H4 (cell line): ENCODE measurements around the gene GOLGA7B. TPM values are rescaled to one million over a fixed set of nuclear protein-coding genes. Genes with fewer than 3 reads are reported as not detected.

Source experiments
- DNase-seq: peaks from one replicate; pipeline ENCODE4 v3.0.0-alpha.2; 2015; ENCODE audit warnings: low spot score
- total RNA-seq: library from RNA; depleted of rRNA; stranded (reverse); fragments of >200 nt; shearing (Covaris generic); gene quantifications from 2 replicates; pipeline ENCODE4 v1.2.3, GENCODE V29; 2014

GOLGA7B gene
- total RNA-seq, 1 experiment from 2014 or later, result 0.08 TPM

DNA sequence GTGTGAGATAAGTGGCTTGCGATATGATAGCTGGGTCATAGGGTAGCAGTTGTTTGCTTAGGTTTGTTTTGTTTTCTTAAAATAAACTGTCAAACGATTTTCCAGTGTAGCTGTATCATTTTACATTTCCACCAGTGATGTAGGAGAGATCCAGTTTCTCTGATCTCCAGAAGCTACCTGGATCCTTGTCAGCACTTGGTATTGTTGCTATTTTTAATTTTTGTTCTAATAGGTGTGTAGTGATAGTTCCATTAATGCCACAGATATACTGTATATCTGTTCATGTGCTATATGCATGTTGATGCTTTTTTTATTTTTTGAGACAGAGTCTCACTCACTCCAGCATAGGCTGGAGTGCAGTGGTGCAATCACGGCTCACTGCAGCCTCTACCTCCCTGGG, 44.4 kb downstream of the GOLGA7B start:
- no peak for DNase-seq

- DNase-seq, result no peak
These were observed 45.4 kb downstream of the GOLGA7B start for GRCh38 chr10:97895084-97895483.

GRCh38 chr10:97895915-97896314, 46.3 kb downstream of the GOLGA7B start:
- DNase-seq, result no peak

DNA sequence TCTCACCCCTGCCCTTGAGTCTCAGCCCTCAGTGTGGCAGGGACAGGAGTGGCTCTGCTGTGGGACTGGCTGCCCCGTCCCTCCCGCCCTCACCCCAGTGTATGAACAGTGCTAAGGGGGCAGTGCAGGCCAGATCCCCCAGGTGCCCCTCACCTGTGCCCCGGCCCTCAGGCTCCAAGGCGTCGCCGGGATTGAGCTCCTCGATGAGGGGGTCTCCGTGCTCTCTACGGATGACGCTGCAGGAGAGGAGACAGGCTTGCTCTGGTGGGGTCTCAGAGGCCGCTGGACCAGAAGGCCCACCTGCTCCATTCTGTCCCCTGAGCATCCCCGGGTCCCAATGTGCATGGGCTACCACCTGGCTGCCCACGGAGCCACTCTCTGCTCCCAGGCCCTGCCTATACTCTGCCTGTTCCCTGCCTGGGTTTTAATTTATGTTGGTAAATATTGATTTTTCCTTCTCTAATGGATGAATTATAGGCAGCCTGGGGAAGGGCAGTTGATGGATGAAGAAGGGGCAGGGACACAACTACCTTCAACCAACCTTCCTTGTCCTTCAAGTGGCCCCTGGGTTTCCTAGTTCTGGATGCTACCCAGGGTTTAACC, 47.2 kb downstream of the GOLGA7B start:
- DNase-seq, result no peak

- DNase-seq, result peak; percentile 40
These were observed 48.8 kb downstream of the GOLGA7B start for GRCh38 chr10:97898429-97898828.

- no peak for DNase-seq
These were observed 51.7 kb downstream of the GOLGA7B start for GRCh38 chr10:97901381-97901780.

GRCh38 chr10:97903128-97904017, 53.7 kb downstream of the GOLGA7B start:
- no peak for DNase-seq

DNA sequence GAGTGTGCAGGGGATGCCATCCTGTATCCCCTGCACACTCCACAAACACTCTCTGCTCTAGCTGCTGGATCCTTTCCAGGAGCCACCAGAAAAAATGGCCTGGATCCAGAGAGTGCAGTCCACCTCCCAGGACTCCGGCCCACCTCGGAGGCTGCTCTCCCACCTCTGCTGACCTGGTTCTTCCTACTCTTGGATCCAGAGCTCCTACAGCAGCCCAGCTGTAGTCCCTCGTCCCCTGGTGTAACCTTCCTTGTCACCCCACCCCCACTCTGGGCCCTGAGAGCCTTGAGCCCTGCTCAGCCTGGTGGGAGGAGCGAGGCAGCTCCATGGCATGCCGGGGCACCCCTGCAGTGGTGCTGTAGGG, 54.4 kb downstream of the GOLGA7B start:
- DNase-seq, result no peak

GRCh38 chr10:97904576-97904975, 54.9 kb downstream of the GOLGA7B start:
- DNase-seq, result no peak

DNA sequence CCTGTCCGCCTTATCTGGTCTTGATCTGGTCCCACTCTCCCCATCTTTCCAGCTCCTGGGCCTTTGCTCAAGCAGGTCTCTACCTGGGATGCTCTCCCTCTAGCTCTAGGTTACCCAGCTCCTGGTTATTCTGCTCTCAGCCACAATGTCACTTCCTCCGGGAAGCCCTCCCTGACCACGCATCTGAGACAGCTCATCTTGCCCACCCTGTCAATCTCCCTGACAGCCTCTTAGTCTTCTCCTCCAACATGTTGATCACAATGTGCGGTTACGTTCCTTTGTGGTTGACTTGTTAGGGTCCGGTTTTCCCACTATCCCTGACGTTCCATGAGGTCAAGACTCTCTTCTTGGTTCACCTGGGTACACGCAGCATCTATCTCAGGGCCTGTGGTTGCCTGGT, 55.6 kb downstream of the GOLGA7B start:
- DNase-seq, result no peak

GRCh38 chr10:97907211-97907610, 57.6 kb downstream of the GOLGA7B start:
- DNase-seq, result no peak

DNA sequence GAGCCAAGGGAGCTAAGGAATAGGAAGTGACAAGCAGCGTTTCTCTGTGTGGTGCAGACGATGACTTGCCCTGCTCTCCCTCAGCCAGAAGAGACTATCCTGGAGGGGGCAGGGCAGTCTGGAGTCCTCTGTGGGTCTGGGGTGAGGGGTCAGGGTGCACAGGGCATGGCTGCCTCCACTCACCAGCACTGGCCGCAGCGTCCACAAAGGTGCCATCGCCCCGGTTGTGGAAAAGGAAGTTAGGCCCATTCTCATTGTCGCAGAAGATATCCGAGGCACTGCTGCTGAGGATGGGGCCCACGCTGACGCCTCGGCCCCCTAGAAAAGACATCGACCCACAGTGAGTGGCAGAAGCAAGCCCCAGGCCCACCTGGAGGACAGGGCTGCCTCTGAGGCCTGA, 58.2 kb downstream of the GOLGA7B start:
- DNase-seq, result no peak

GRCh38 chr10:97910661-97911060, 61.0 kb downstream of the GOLGA7B start:
- DNase-seq, result no peak

- no peak for DNase-seq
These were observed 61.6 kb downstream of the GOLGA7B start for GRCh38 chr10:97911217-97911616.

- DNase-seq, result no peak
These were observed 63.5 kb downstream of the GOLGA7B start for GRCh38 chr10:97913193-97913592.

DNA sequence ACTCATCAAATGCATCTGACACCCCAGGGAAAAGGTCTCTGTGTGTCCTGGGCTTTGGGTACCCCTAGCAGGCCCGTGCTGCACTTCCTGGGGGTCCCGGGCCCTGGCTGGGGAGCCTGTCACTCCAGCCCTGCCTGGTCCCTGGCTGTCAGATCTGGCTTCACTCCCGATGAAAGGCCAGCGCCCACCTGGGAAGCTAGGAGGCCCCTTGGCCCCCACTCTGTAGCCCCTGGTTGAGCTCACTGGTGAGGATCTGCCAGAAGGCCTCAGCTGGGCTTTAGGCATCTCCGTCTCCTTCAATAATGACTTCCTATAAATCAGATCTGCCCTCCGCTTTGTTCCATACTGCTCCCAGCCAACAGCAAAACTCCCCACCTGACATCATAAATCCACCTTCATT, 64.0 kb downstream of the GOLGA7B start:
- DNase-seq, result no peak

DNA sequence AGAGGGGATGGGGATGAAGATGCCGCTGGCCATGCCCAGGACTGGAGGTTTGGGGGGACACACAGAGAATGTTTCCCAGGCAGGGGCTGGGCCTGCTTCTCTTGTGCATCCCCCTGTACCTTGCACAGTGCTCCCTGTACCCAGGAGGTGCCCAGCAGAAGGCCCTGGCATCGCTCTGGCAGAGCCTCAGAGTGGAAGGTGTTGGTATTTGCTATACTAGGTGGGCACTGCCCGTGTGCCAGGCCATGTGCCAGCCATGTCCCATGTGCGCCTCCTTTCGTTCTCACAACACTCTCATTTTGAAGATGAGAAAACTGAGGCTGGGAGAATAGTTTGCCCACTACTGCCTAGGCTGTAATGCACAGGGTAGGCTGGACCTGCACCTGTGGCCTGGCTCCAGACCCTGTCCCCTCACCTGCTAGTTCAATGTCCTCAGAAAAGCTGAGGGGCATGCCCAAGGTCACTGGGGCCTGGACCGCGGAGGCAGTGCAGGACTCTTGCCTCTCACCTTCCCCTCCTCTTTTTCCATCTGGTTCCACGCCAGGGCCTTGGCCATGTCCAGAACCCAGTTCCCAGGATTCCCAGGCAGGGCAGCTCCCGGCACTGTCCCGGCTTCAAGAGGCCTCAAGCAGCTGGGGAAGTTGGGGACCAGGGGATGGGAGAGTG, 64.7 kb downstream of the GOLGA7B start:
- no peak for DNase-seq

DNA sequence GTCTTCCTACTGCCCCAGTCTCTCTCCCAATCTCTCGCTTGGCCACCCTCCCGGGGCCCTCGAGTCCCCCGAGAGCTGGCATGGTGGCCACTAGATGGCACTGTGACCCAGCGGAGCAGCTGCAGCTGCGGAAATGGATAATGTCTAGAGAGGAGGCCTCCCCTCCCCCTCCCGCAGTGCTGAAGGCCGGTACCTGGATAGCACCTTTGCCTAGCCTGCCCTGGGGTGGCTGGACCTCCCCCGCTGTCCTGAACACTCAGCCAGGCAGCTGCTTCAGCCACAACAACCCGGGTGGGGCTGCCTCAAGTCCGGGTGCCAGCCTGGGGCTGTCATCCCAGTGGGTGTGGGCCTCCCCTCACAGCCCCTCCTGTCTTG, 65.2 kb downstream of the GOLGA7B start:
- DNase-seq, result peak; percentile 69

DNA sequence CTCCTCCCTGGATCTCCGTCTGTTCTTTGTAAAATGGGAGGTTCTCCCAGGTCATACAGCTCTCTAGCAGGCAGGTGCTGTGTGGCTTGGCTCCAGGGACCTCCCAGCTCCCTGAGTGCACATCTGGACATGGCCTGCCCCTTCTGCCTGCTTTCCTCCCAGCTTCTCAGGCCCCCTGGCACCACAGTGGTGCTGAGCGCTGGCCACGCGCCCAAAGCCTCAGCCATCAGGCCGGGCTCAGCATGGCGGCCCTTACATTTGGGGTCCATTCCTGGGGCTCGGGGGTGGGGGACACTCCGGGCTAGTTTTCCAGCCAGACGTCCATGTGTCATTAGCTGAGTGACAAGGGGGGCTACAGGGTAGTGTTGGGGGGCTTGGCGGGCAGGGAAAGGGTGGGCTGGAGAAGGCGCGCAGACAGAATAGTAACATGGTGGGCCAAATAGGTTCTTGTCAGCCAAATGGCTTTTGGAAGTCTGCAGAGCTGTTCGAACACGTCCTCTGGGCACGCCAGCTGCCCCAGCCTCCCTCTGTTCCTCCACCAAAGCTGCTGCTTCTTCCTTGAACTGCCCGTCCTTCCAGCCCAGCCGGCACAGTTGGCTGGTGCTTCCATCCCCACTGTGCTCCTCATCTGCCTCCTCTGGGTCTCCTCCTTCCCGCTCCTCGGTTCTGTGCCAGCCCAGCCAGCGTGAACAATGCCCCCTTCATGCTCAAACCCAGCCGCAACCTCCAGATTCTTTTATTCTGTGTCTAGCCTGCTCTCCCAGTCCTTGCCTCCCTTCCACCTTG, 65.9 kb downstream of the GOLGA7B start:
- DNase-seq, result no peak

DNA sequence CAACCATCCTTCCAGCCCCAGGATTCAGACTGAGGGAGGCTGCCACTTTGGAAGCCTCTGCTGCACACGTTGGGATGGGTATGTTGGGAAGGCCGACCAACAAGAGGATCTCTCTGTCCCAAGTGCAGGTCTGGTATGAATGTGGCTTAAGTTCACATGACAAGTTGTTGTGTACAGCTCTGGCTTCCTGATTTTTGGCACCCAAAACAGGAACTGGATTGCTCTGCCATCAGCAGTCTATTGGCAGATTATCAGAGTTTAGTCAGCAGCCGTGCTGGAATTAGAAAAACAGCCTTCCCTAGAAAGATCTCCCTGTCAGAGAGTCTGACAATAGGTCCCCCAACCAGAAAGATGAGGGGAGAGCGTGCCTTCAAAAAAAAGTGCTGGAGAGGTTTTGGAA, 66.9 kb downstream of the GOLGA7B start:
- DNase-seq, result no peak

GRCh38 chr10:97919012-97919411, 69.4 kb downstream of the GOLGA7B start:
- no peak for DNase-seq

GRCh38 chr10:97920865-97921264, 71.2 kb downstream of the GOLGA7B start:
- DNase-seq, result no peak
